H9 (cell line): Measurements from ENCODE around the gene KCNG2. TPM values are rescaled to one million over a fixed set of nuclear protein-coding genes. Genes with fewer than 3 reads are reported as not detected.

Experiments used
- DNase-seq: peaks from one replicate; pipeline ENCODE4 v3.0.0-alpha.2; 2017
- H2AFZ ChIP-seq: one replicate; pipeline ENCODE4 v1.6.1; 2013; ENCODE audit warnings: mild to moderate bottlenecking, low read length, control low read depth, moderate library complexity
- H2AK5ac ChIP-seq: 2 replicates; pipeline ENCODE4 v1.6.1; 2013; ENCODE audit warnings: low read length, control low read depth, mixed read lengths; ENCODE audit not compliant: insufficient read length
- H2BK120ac ChIP-seq: one replicate; pipeline ENCODE4 v1.6.1; 2013; ENCODE audit warnings: low read depth, mild to moderate bottlenecking, low read length, control low read depth, inconsistent platforms; ENCODE audit not compliant: poor library complexity, severe bottlenecking
- H2BK12ac ChIP-seq: 2 replicates; pipeline ENCODE4 v1.6.1; 2013; ENCODE audit warnings: low read length, control low read depth, mixed read lengths, low read depth; ENCODE audit not compliant: insufficient read length
- H2BK15ac ChIP-seq: 2 replicates; pipeline ENCODE4 v1.6.1; 2013; ENCODE audit warnings: low read depth, low read length, control low read depth
- H2BK20ac ChIP-seq: one replicate; pipeline ENCODE4 v1.6.1; 2013; ENCODE audit warnings: low read depth, mild to moderate bottlenecking, low read length, control low read depth, inconsistent platforms; ENCODE audit not compliant: poor library complexity, severe bottlenecking
- H2BK5ac ChIP-seq: 2 replicates; pipeline ENCODE4 v1.6.1; 2013; ENCODE audit warnings: low read length, control low read depth, mixed read lengths; ENCODE audit not compliant: insufficient read length
- H3K14ac ChIP-seq: 2 replicates; pipeline ENCODE4 v1.6.1; 2013; ENCODE audit warnings: low read length, control low read depth; ENCODE audit not compliant: insufficient read depth
- H3K18ac ChIP-seq: 2 replicates; pipeline ENCODE4 v1.6.1; 2013; ENCODE audit warnings: low read depth, mild to moderate bottlenecking, mixed read lengths, low read length, control low read depth; ENCODE audit not compliant: insufficient read length
- H3K23ac ChIP-seq: 2 replicates; pipeline ENCODE4 v1.6.1; 2013; ENCODE audit warnings: low read length, control low read depth, mixed read lengths, low read depth; ENCODE audit not compliant: insufficient read length
- H3K23me2 ChIP-seq: 2 replicates; pipeline ENCODE4 v1.6.1; 2013; ENCODE audit warnings: low read depth, mild to moderate bottlenecking, mixed read lengths, low read length, control low read depth; ENCODE audit not compliant: insufficient read length, poor library complexity, severe bottlenecking
- H3K27ac ChIP-seq: 2 replicates; pipeline ENCODE4 v1.5.1; 2013; ENCODE audit warnings: low read length, control low read depth, mixed read lengths, low read depth; ENCODE audit not compliant: insufficient read length
- H3K27me3 ChIP-seq: 2 replicates; pipeline ENCODE4 v1.6.1; 2013; ENCODE audit warnings: low read length, control low read depth, inconsistent platforms; ENCODE audit not compliant: insufficient read depth
- H3K4ac ChIP-seq: 2 replicates; pipeline ENCODE4 v1.6.1; 2013; ENCODE audit warnings: low read depth, mild to moderate bottlenecking, control low read depth, inconsistent platforms, low read length, moderate library complexity
- H3K4me1 ChIP-seq: 2 replicates; pipeline ENCODE4 v1.6.1; 2013; ENCODE audit warnings: low read length, control low read depth, inconsistent platforms; ENCODE audit not compliant: insufficient read depth
- H3K4me2 ChIP-seq: 2 replicates; pipeline ENCODE4 v1.6.1; 2013; ENCODE audit warnings: low read length, control low read depth, mixed read lengths; ENCODE audit not compliant: insufficient read length, insufficient read depth
- H3K56ac ChIP-seq: 2 replicates; pipeline ENCODE4 v1.6.1; 2013; ENCODE audit warnings: low read depth, mild to moderate bottlenecking, mixed read lengths, low read length, control low read depth; ENCODE audit not compliant: insufficient read length
- H3K79me1 ChIP-seq: 2 replicates; pipeline ENCODE4 v1.6.1; 2013; ENCODE audit warnings: low read depth, mild to moderate bottlenecking, moderate library complexity, low read length, control low read depth, inconsistent platforms; ENCODE audit not compliant: insufficient read depth, poor library complexity, severe bottlenecking
- H3K79me2 ChIP-seq: 2 replicates; pipeline ENCODE4 v1.6.1; 2013; ENCODE audit warnings: low read length, control low read depth, inconsistent platforms; ENCODE audit not compliant: insufficient read depth
- H3K9ac ChIP-seq: 2 replicates; pipeline ENCODE4 v1.6.1; 2013; ENCODE audit warnings: low read length, control low read depth, mixed read lengths; ENCODE audit not compliant: insufficient read length; ENCODE audit errors: extremely low read depth
- H3K9me3 ChIP-seq: one replicate; pipeline ENCODE4 v1.6.1; 2013; ENCODE audit warnings: low read depth, low read length, inconsistent platforms; ENCODE audit not compliant: control insufficient read depth
- H3T11ph ChIP-seq: one replicate; pipeline ENCODE4 v1.6.1; 2013; ENCODE audit warnings: mild to moderate bottlenecking, low read length, control low read depth, inconsistent platforms
- H4K20me1 ChIP-seq: one replicate; pipeline ENCODE4 v1.6.1; 2013; ENCODE audit not compliant: control insufficient read depth, insufficient read length, insufficient read depth
- H4K5ac ChIP-seq: 2 replicates; pipeline ENCODE4 v1.6.1; 2013; ENCODE audit warnings: low read depth, mild to moderate bottlenecking, mixed read lengths, low read length, control low read depth; ENCODE audit not compliant: insufficient read length
- H4K8ac ChIP-seq: replicated peaks from 2 replicates; pipeline ENCODE4 v1.6.1; 2013; ENCODE audit warnings: low read length, control low read depth, mixed read lengths, low read depth; ENCODE audit not compliant: insufficient read length
- H4K91ac ChIP-seq: 2 replicates; pipeline ENCODE4 v1.6.1; 2013; ENCODE audit warnings: low read depth, mild to moderate bottlenecking, moderate library complexity, mixed read lengths, low read length, control low read depth; ENCODE audit not compliant: insufficient read length
- H3K27ac Mint-ChIP-seq, 3 experiments: 2 replicates in 2 of 3; 3 replicates in 1 of 3; pipeline ENCODE4 v1.8.0; 2020 to 2021; ENCODE audit warnings: mixed read lengths in 3 of 3, mild to moderate bottlenecking in 1 of 3, moderate library complexity in 1 of 3
- H3K27me3 Mint-ChIP-seq: 2 replicates; pipeline ENCODE4 v1.8.0; 2021; ENCODE audit warnings: low read depth, mild to moderate bottlenecking, moderate library complexity, mixed read lengths
- H3K36me3 Mint-ChIP-seq, 3 experiments: 2 replicates in 2 of 3; 3 replicates in 1 of 3; pipeline ENCODE4 v1.8.0; 2020 to 2021; ENCODE audit warnings: low read depth in 3 of 3, mixed read lengths in 3 of 3; ENCODE audit not compliant: insufficient read depth in 1 of 3
- H3K4me1 Mint-ChIP-seq, 2 experiments: 2 replicates each; pipeline ENCODE4 v1.8.0; 2020; ENCODE audit warnings: mixed read lengths in 2 of 2
- H3K4me3 Mint-ChIP-seq, 2 experiments: 2 replicates in 1 of 2; 3 replicates in 1 of 2; pipeline ENCODE4 v1.8.0; 2020 to 2021; ENCODE audit warnings: mild to moderate bottlenecking in 2 of 2, mixed read lengths in 2 of 2, moderate library complexity in 1 of 2
- H3K9me3 Mint-ChIP-seq, 2 experiments: 2 replicates in 1 of 2; 3 replicates in 1 of 2; pipeline ENCODE4 v1.8.0; 2020; ENCODE audit warnings: mild to moderate bottlenecking in 2 of 2, mixed read lengths in 2 of 2, moderate library complexity in 1 of 2
- WGBS: extraction: QIAGEN DNeasy Blood & Tissue Kit; methylation state at CpG from one replicate; pipeline ENCODE4 v1.1.7; 2013; ENCODE audit warnings: missing lambda C conversion rate, low lambda C conversion rate, mixed read lengths; ENCODE audit not compliant: insufficient read length; ENCODE audit errors: extremely low coverage; 5-methylcytosine and 5-hydroxymethylcytosine counted together
- total RNA-seq: library from RNA; stranded (reverse); gene quantifications from 2 replicates; pipeline ENCODE4 v1.2.1, GENCODE V29; 2021
- TF ChIP-seq, protein P1 (sequence below): fragments of 200-600 bp; sonication (generic); conservative IDR thresholded peaks from 3 replicates; pipeline ENCODE4 v1.8.0; 2021; ENCODE audit warnings: antibody characterized with exemption, mild to moderate bottlenecking

KCNG2 gene
- total RNA-seq, 1 experiment from 2014 or later = 0.15 TPM

DNA sequence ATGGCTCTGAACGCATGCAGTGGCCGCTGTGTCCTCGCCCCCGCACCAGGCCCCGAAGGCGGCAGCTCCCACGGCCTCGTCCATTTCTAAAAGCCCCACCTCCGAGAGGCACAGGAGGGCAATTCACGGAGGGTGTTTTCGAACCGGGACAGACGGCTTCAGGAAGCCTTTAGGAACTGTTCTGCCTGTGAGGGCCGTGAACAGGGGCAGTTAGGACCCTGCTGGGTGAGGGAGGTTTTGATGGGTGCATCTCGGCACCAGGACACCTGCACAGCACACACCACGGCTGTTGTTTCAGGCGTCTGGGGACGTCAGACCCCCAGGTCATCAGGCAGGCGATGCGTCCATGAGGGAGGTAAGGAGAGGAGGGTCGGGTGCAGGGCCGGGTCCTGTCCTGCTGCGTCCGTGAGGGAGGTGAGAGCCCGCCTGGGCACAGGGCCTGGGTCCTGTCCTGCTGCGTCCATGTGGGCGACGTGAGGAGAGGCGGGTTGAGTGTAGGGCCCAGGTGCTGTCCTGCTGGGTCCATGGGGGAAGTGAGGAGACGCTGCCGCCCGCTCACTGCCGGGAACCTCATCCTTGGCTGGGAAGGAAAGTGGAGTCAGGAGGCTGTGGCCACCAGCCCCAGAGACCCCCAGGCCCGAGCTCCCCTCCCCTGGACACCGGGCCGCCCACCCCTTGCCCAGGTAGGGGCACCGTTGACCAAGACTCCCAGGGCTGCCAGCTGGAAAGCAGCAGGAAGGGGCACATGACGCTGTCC is 25.5 kb upstream of the KCNG2 start:
- Mint-ChIP-seq H3K27ac (no peak overlapping the region), H3K4me3 (no peak overlapping the region; a peak in 1 of 5 replicates), H3K27me3 (peaks cover 22% of the 10 kb centered on the region), H3K9me3 (peaks cover 15 to 28% of the 10 kb centered on the region in 2 experiments), H3K4me1 (no peaks in the 10 kb centered on the region), H3K36me3 (peaks cover 0 to 2% (median 2%) of the 10 kb centered on the region in 3 experiments; a peak in 2 of 7 replicates)
- Histone ChIP-seq H3K79me2 (no peaks in the 10 kb centered on the region), H4K20me1 (no peaks in the 10 kb centered on the region), H4K5ac (no peak overlapping the region), H3K4me1 (no peaks in the 10 kb centered on the region), H3K14ac (peak overlapping the region; percentile 31; the same call in 1 of the 2 replicates), H3K27me3 (no peaks in the 10 kb centered on the region; the same call in 1 of the 2 replicates), H3K9me3 (no peaks in the 10 kb centered on the region), H3T11ph (no peak overlapping the region), H3K4me2 (no peak overlapping the region), H2AFZ (no peak overlapping the region), H3K9ac (no peak overlapping the region), H3K27ac (no peak overlapping the region), H3K79me1 (no peaks in the 10 kb centered on the region), H3K23ac (no peak overlapping the region), H2BK20ac (no peak overlapping the region), H4K91ac (no peak overlapping the region), H3K4ac (no peak overlapping the region), H2BK120ac (no peak overlapping the region), H2AK5ac (no peak overlapping the region), H2BK5ac (no peak overlapping the region), H3K18ac (no peak overlapping the region), H2BK12ac (no peak overlapping the region), H2BK15ac (no peak overlapping the region), H3K23me2 (no peaks in the 10 kb centered on the region), H4K8ac (no peak overlapping the region), H3K56ac (no peak overlapping the region)
- DNase-seq = no peak
- no CpG with 5 or more reads among the region's 38 CpGs for WGBS
- TF ChIP-seq, protein P1, sequence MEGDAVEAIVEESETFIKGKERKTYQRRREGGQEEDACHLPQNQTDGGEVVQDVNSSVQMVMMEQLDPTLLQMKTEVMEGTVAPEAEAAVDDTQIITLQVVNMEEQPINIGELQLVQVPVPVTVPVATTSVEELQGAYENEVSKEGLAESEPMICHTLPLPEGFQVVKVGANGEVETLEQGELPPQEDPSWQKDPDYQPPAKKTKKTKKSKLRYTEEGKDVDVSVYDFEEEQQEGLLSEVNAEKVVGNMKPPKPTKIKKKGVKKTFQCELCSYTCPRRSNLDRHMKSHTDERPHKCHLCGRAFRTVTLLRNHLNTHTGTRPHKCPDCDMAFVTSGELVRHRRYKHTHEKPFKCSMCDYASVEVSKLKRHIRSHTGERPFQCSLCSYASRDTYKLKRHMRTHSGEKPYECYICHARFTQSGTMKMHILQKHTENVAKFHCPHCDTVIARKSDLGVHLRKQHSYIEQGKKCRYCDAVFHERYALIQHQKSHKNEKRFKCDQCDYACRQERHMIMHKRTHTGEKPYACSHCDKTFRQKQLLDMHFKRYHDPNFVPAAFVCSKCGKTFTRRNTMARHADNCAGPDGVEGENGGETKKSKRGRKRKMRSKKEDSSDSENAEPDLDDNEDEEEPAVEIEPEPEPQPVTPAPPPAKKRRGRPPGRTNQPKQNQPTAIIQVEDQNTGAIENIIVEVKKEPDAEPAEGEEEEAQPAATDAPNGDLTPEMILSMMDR = no peak
